ENCODE results near the gene CNKSR1.

DNA sequence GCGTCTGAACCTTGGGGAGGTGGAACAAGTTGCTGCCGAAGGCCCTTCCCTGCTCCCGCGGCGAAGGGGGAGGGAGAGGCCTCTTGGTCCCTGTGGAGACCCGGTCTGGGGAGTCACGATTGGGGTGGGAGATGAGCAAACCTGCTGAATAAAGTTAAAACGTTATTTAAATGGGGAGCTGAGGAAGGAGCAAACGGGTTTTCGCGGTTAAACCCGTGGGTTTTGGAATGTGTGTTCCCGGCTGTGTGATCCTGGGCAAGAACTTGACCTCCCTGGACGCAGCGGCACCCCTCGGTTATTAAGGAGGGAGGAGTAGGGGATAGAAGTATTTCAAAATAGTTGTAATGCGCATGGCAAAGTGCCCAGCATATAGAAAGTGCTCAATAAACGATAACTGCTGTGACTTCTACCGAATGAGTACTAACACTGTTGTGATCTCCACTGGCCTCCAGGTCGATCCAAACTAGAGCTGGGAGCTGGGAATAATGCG, 15.0 kb upstream of the CNKSR1 start:
- TF ChIP-seq, protein P1, sequence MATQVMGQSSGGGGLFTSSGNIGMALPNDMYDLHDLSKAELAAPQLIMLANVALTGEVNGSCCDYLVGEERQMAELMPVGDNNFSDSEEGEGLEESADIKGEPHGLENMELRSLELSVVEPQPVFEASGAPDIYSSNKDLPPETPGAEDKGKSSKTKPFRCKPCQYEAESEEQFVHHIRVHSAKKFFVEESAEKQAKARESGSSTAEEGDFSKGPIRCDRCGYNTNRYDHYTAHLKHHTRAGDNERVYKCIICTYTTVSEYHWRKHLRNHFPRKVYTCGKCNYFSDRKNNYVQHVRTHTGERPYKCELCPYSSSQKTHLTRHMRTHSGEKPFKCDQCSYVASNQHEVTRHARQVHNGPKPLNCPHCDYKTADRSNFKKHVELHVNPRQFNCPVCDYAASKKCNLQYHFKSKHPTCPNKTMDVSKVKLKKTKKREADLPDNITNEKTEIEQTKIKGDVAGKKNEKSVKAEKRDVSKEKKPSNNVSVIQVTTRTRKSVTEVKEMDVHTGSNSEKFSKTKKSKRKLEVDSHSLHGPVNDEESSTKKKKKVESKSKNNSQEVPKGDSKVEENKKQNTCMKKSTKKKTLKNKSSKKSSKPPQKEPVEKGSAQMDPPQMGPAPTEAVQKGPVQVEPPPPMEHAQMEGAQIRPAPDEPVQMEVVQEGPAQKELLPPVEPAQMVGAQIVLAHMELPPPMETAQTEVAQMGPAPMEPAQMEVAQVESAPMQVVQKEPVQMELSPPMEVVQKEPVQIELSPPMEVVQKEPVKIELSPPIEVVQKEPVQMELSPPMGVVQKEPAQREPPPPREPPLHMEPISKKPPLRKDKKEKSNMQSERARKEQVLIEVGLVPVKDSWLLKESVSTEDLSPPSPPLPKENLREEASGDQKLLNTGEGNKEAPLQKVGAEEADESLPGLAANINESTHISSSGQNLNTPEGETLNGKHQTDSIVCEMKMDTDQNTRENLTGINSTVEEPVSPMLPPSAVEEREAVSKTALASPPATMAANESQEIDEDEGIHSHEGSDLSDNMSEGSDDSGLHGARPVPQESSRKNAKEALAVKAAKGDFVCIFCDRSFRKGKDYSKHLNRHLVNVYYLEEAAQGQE (IDR thresholded peaks at IDR 0.05; ENCODE audit: low read depth, low read length): no peak
- TF ChIP-seq, protein P2, sequence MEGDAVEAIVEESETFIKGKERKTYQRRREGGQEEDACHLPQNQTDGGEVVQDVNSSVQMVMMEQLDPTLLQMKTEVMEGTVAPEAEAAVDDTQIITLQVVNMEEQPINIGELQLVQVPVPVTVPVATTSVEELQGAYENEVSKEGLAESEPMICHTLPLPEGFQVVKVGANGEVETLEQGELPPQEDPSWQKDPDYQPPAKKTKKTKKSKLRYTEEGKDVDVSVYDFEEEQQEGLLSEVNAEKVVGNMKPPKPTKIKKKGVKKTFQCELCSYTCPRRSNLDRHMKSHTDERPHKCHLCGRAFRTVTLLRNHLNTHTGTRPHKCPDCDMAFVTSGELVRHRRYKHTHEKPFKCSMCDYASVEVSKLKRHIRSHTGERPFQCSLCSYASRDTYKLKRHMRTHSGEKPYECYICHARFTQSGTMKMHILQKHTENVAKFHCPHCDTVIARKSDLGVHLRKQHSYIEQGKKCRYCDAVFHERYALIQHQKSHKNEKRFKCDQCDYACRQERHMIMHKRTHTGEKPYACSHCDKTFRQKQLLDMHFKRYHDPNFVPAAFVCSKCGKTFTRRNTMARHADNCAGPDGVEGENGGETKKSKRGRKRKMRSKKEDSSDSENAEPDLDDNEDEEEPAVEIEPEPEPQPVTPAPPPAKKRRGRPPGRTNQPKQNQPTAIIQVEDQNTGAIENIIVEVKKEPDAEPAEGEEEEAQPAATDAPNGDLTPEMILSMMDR (IDR thresholded peaks at IDR 0.05): no peak
- TF ChIP-seq FOXJ3 (CRISPR knock-in tag; IDR thresholded peaks at IDR 0.05) (no peak), POLR2AphosphoS5 (IDR thresholded peaks at IDR 0.05; ENCODE audit: low read depth, low read length) (no peak), FOSL2 (IDR thresholded peaks at IDR 0.05; ENCODE audit: borderline replicate concordance, low read depth) (no peak), TEAD4 (IDR thresholded peaks at IDR 0.05; ENCODE audit: borderline replicate concordance, insufficient read depth) (no peak), FOXM1 (IDR thresholded peaks at IDR 0.05; ENCODE audit: low read depth) (no peak), RFX5 (IDR thresholded peaks at IDR 0.05; ENCODE audit: low read length) (no peak), TAF1 (IDR thresholded peaks at IDR 0.05; ENCODE audit: borderline replicate concordance, low read depth, low read length) (no peak), MXI1 (IDR thresholded peaks at IDR 0.05; ENCODE audit: low read depth, low read length) (no peak), JUND (IDR thresholded peaks at IDR 0.05) (no peak), GABPA (IDR thresholded peaks at IDR 0.05; ENCODE audit: low read depth) (no peak)
- TF ChIP-seq, protein P3, sequence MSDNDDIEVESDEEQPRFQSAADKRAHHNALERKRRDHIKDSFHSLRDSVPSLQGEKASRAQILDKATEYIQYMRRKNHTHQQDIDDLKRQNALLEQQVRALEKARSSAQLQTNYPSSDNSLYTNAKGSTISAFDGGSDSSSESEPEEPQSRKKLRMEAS (IDR thresholded peaks at IDR 0.05; ENCODE audit: low read depth): no peak
- TF ChIP-seq, protein P4, sequence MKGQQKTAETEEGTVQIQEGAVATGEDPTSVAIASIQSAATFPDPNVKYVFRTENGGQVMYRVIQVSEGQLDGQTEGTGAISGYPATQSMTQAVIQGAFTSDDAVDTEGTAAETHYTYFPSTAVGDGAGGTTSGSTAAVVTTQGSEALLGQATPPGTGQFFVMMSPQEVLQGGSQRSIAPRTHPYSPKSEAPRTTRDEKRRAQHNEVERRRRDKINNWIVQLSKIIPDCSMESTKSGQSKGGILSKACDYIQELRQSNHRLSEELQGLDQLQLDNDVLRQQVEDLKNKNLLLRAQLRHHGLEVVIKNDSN (IDR thresholded peaks at IDR 0.05; ENCODE audit: borderline replicate concordance, low read depth): no peak
